Stimulated activated CD8-positive, alpha-beta memory T cell treated with anti-CD3 and anti-CD28 coated beads, Interleukin-4, amount 100 ng/mL, for 1 hour (primary cell): ENCODE data around the gene PYGM.
"Not testable (repeated sequence)": the region's sequence is repeated elsewhere in the genome, so short reads cannot be mapped to it uniquely, and the experiment has no call there.

ENCODE experiments used
- DNase-seq, 2 donors: peaks; one replicate each; pipeline ENCODE4 v3.0.0-alpha.2; 2020; ENCODE audit warnings: low read depth in 2 of 2, low spot score in 1 of 2

PYGM gene

DNA sequence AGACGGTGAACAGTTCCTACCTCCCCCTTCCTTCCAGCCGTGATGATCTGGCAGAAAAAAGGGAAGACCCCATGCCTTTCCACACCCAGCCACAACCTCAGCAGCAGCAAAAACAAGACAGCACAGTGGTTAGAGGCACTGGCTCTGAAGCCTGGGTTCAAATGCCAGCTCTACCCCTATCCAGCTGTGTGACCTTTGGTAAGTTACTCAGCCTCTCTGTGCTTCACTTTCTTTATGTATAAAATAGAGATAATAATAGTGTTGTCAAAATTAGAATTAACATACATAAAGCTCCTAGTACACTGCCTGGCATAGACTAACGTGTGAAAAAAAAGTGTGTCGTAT is 41.0 kb downstream of the PYGM start:
- no peak for DNase-seq

DNA sequence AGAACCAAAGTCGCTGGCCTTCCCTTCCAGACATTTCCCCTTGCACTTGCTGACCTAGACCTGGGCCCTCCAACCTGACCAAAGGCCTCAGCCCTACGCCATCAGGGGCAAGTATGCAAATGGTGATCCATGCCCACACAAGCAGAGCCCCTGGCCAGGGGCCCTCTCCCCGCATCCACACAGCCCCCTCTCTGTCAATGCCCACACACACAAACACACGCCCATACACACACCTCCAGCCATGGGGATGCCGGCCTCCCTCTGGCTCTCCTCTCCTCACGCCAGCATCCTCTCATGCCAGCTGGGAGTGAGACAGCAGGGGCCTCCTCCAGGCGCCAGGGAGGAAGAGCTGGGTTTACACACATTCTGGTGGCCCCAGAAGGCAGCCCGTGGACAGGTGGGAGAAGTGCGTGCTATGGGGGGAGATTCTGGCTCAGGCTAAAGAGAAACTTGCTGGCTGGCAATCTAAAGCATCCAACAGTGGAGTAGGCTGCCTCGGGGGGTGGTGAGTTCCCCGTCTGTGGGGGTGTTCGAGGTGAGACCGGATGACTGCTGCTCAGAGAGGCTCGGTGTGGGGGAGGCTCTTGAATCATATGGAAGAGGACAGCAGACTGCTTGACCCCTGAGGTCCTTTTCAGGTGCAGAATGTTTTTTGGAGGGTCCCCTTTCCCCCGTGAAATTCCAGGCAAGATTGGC is 41.5 kb downstream of the PYGM start:
- no peak for DNase-seq

DNA sequence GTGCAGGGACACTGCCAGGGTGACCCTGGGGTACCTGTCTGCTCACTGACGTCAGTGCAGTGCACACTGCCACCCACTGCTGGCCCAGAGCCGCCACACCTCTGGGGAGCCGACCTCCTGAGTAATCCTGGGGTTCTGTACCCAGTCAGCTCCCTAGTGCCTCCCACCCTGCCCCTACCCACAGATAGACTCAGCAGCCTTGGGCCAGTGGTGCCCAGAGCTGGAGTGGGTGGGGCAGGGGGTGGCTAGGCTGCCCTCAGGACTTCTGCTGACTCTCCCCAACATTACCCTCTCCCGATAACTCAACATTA is 42.6 kb downstream of the PYGM start:
- no peak for DNase-seq

DNA sequence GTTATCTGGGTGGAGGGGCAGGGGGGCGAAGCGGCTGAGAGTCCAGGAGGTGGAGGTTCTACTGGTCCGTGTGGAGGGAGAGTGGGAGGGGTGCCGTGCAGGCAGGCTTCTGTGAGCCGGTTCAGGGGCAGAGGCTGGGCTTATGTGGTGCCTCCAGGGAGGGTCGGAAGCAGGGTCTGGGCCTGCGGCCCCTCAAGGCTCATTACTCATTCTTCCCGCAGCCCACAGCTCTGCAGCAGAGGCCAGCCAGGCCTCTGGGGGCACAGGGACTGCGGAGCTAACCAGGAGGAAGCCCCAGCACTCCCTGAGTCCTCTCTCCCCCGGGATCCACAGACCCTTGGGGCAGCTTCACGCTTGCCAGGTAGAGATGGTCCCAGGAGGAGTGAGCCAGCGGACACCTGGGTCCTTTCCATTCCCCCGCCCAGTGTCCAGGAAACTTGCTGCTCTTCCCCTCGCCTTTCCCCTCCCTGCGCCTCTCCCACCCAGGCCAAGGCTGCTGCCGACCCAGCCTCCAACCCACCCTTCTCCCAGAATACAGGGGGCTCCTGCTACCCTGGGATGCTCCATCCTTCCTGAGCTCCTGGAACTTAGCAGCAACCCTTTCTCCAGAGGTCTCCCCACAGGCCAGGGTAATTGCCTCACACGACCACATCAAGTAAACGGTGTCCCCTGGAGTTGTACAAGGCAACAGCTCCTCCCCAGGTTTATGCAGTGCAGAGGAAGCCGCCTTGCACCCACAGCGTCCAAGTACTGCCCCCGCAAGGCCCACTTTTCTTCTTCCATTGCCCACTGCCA is 43.1 kb downstream of the PYGM start:
- DNase-seq, result no peak

DNA sequence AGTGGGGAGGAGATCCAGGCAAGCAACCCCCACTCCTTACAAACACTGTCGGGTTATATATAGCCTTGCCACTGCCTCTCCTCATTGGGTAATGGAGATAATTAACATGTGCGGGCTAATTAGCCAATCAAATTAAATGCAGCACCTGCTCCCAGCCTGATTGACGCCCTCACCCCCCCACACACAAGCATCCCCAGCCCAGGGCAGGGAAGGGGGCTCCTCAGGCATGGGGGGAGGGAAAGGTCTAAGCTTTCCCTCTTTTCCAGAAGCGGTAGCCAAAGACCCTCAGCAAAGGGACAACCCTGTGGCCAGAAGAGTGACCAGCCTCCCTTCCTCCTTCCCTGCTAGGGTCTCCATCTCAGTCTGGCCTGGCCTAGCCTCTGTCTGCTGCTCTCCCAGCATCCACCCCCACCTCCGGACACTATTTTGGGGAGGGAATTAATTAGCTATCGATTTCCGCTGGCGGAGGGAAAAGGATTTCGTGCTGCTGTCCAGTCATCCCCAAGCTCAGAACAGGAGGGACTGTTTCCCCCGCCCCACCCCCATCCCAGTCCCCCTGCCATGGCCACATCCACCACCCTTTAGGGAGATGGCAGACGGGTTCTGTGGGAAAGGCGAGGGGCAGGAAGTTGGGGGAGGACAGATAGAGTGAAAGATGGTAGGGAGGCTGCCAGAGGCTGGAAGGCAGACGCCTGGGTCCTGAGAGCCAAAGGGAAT is 43.9 kb downstream of the PYGM start:
- no peak for DNase-seq

DNA sequence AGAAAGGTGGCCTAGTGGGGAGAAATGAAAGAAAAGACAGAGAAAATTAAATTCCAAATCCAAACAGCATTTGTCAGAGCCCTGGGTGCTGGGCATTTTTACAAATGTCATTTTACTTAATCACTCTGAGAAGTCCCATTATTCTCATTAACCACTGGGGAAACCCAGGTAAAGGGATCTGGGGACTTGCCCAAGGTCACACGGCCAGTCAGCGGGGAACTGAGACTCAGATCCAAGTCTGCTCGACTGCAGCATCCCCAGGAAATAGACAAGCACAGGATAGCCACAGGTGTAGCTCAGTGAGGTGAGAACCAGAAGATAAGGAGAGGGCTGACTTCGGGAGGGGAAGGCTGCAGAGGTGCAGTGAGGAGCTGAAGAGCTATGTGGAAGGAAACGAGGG is 44.7 kb downstream of the PYGM start:
- no peak for DNase-seq

DNA sequence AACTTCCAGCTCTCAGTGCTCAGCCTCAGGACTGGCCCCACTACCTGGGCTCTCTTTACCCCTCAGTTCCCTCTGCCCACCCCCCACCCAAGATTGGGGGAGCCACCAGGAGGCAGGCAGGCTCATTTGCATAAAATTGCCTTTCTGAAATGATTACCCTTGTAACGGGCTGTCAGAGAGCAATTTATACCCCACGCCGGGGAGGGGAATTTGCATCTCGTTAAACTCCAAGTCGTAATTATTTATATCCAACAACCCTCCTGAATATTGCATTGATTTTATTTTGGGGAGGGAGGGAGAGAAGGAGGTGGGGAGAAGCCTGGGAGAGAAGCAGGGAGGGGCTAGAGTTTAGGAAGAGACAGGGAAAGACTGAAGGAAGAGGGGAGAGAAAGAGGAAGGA is 45.1 kb downstream of the PYGM start:
- DNase-seq, result no peak

DNA sequence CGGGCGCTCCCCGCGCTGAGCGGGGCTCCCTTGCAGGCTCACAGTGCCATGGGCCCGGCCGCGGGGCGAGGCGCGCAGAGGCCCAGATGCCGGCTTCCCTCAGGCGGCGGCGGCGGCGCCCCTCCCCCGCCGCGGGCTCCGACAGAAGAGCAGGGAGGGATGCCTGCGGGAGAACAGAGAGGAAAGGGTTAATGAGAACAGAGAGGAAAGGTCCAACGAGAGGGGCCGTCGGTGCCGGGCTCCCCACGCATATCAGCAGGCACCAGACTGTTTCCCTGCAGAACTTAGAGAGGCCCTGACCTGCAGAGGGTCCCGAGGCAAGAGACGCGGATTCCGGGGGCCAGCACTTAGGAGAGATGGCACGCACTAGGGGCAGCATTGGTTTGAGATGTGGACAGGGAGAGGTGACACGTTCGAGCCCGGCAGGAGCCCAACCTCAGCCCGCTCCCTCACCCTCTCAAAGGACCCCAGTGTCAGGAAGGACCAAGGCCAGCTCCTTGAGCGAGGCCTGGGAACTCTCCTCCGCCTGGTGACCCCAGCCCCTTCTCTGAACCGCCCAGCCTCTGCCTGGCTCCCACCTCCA is 45.9 kb downstream of the PYGM start:
- no peak for DNase-seq

DNA sequence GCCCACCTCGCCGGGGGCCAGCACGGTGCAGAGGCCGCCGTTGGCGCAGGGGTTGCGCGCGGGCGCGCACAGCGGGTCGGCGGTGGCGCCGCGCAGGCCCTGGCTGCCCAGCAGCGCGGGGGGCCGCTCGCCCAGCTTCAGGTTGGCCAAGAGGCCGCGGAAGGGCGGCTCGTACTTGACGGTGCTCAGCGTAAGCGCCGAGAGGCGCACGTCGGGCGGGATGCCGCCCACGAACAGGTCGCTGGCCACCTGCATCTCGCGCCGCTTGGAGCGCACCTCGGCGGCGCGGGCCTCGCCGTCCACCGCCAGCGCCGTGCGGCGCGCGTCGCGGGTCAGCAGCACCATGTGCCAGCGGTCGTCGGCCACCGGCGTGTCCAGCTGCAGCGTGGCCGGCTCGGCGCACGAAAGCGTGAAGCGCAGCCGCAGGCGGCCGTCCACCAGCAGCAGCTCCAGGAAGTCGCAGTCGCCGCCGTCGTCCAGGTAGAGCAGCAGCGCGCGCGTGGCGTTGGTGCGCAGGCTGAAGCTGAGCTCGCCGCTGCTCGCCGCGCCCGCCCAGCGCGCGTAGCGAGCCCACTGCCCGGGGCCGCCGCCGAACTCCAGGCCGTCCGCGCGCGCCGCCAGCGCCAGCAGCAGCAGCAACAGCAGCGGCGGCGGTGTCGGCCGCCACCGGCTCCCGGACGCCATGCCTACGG is 46.6 kb downstream of the PYGM start:
- no peak for DNase-seq

DNA sequence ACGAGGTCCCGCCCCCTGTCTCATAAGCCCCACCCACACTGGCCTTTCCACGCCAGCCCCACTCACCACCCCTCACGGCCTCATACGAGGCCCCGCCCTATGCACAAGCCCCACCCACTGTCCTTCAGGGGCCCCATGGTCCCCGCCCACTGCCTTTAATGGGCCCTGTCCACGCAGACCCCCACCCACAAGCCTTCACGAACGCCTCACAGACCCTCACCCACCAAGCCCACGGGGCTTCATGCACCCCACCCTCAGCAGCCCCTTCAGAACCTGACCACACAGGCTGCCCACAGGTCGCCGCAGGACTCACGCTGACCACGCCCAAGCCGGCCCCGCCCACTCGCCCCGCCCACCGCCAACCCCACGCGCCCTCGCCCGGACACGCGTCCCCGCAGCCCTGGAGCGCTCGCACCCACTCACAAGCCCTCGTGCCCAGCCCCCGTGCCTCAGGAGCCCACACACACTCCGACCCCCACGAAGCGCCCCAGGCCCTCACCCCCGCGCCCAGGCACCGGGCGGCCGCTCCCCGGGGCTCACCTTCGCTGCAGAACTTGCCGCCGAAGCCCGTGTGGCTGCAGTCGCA is 47.3 kb downstream of the PYGM start:
- no peak for DNase-seq

DNA sequence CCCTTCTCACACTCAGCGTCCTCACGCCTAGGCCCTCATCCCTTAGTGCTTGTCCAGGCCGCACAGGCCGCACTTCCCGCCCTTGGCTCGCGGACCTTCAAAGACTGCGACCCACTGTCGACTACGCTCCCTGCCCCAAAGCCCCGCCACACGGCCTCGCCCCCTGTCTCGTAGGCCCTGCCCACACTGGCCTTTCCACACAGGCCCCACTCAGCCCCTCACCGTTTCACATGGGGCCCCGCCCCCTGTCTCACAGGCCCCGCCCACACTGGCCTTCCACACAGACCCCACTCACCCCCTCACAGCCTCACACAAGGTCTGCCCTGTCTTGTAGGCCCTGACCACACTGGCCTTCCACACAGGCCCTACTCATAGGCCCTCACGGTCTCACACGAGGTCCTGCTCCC is 47.8 kb downstream of the PYGM start:
- no peak for DNase-seq

DNA sequence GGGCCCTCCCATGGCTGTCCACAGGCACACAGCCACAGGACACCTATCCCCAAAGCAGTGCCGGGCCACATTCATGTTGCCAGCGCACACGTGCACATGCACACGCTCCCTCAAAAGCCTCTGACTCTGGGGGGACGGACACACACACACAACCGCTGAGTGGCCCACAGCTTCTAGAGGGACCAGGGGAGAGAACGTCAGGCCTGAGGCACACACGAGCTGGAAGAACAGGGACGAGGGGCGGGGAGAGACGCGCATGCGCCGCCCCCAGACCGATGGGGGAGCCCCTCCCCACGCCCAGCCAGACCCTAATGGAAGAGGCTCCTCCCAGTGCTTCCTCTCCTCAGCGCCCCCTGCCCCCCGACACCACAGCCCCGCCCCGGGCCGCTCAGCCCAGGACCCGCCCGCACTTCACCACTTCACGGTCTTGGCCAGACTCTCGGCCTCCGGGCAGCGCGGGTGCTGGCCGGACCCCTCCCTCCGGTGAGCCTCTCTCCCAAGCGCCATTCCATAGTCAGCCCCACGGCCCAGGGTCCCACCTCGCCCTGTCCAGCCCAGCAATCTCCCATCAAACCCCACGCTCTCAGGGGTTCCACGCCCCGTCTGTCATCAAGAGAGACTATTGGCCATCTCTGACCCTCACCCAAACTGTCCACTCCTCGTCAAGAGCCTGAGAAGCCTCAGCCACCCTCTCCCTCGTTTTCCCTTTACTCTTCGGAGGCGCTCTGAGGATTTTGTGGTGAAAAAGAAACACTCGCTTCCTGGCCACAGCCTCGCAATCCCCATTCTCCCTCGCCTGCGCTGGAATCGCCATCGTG is 48.4 kb downstream of the PYGM start:
- DNase-seq, result no peak

DNA sequence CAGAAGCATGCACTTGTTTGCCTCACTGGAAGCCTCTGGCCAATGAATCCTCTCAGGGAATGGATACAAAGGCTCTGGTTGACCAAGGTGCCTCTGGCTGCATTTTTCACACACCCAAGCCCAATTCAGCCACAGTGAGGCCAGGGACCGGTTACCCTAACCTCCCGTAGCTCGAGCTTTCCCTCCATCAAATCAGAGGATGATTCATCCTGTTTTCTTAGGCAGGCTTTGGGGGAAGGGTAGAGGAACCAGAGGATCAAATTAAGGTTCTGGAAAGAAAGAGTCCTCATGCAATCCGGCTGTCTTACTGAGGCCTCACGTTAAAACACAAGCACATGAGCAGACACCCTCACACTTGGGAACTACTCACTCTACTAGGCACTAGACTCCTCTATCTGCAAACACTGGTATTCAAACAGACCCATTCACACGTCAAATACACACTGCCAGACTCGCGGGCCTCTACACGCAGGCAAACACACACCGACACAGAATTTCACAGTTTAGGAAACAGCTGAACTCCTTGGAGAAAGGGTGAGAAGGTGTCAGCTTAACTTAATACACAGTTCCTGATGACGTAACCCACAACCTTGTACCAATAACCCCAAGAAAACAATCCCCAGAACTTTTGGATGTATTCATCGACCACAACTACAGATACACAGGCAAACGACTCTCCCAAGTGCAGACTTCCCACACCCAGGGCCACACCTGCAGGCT is 49.2 kb downstream of the PYGM start:
- DNase-seq, result no peak

DNA sequence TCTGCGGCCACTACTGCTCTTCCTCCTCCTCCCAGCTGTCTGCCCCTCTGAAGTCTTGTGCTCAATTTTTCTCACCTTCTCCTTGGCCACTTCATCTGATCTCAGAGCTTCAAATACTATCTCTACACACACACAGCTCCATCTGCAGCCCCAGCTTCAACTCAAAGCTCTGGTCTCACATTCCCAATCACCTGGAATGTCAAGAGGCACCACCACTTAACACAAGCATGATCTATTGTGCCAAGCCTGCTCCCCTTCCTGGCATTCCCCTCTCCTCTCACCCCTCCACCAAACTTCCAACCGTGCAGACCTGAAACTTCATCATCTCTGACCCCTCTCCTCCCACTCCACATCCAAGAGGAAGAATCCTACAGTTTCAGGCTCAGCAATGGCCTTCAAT is 54.3 kb downstream of the PYGM start:
- no peak for DNase-seq

DNA sequence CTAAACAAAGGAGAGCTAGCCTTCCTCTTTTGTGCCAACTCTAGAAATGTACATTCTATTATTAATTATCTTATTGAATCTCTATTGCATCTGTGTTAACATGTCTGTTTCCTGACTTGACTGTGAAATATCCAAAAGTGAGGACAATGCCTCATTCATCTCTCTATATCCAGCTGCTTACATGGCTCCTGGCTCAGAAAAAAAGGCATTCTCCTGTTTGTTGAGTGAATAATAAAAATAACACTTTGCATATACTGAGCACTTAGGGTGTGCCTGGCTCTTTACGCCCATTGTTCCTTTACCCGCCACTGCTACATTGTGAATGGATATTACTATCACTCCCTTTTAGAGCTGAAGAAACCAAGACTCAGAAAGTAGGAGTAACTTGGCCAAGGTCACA is 56.7 kb downstream of the PYGM start:
- DNase-seq, result no peak

DNA sequence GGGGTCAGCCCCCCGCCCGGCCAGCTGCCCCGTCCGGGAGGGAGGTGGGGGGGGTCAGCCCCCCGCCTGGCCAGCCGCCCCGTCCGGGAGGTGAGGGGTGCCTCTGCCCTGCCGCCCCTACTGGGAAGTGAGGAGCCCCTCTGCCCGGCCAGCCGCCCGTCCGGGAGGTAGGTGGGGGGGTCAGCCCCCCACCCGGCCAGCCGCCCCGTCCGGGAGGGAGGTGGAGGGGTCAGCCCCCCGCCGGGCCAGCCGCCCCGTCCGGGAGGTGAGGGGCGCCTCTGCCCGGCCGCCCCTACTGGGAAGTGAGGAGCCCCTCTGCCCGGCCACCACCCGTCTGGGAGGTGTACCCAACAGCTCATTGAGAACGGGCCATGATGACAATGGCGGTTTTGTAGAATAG is 57.8 kb downstream of the PYGM start:
- not testable (repeated sequence) for DNase-seq

DNA sequence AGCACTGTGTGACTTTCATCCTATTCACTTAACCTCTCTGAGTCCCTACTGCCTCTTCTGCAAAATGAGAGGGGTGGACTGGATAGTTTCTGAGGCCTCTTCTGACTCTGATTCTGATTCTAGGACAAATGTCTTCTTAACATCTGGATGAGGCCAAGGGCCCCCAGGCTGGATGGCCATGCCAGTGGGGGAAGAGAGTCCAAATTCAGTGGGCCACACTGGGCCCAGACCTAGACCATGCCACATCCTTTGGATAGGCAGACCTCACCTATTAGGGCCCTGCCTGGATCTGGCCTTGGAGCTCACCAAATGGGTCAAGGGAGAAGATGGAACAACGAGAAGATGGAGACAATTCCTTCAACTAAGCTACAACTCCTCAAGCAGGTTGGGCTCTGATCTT is 61.3 kb downstream of the PYGM start:
- no peak for DNase-seq

DNA sequence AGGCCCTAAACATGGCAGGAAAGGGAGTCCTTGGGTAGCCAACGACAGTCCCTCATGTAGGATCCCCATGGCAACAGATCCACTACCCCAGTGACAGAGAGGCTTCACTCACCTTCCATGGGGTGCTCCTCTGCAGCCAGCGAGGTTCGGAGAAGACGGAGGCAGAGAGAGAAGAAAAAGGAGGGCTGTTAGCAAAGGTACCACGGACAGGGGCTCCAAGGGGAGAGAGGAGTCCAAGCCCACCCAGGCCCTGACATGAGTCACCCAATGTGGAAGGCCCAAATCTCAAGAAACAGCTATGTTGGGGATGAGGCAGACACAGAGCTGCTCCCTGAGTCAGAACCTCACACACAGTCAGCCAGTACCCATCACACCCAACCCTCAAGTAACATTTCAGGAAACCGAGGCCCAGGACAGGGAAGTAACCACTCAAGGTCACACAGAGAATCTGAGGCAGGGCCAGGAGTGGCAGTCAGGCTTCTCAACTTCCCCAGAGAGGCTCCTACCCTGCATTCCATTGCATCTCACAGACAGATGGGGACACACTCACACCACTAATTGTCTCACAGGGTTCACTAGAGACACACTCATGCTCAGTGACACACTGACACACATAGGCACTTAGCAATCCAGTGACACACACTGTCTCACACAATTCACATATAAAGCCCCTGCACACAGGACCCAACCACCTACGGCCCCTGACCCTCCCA is 62.0 kb downstream of the PYGM start:
- no peak for DNase-seq
